ENCODE data around the gene PLA2G4A.
A peak's percentile ranks its signal among the peaks of the same experiment; 100 is the strongest.

The PLA2G4A gene

GRCh38 chr1:186896211-186896610 lies 67.5 kb downstream of the PLA2G4A start:
- DNase-seq (ENCODE audit: low spot score) = no peak
- 0 out of 3 replicates have a peak, but pooled peaks have one; percentile 41 for ATAC-seq (ENCODE audit: low read depth)
- Histone ChIP-seq H3K27ac (ENCODE audit: poor library complexity, severe bottlenecking) (no peak overlapping the region), H3K36me3 (ENCODE audit: low read depth) (no peaks in the 10 kb centered on the region), H3K4me3 (ENCODE audit: severe bottlenecking) (no peak overlapping the region), H3K27me3 (ENCODE audit: insufficient read depth, poor library complexity, severe bottlenecking) (no peaks in the 10 kb centered on the region), H3K9me3 (ENCODE audit: severe bottlenecking) (no peaks in the 10 kb centered on the region), H3K4me1 (ENCODE audit: insufficient read depth, poor library complexity, severe bottlenecking) (no peaks in the 10 kb centered on the region)
- TF ChIP-seq CTCF (IDR thresholded peaks at IDR 0.05; ENCODE audit: poor library complexity, severe bottlenecking) = no peak

GRCh38 chr1:186897008-186897407 lies 68.3 kb downstream of the PLA2G4A start:
- H3K27me3 ChIP-seq (ENCODE audit: insufficient read depth, poor library complexity, severe bottlenecking) = no peaks in the 10 kb centered on the region
- H3K9me3 ChIP-seq (ENCODE audit: severe bottlenecking) = no peaks in the 10 kb centered on the region
- no peak for TF ChIP-seq CTCF (IDR thresholded peaks at IDR 0.05; ENCODE audit: poor library complexity, severe bottlenecking)
- DNase-seq (ENCODE audit: low spot score) = no peak
- H3K36me3 ChIP-seq (ENCODE audit: low read depth) = no peaks in the 10 kb centered on the region
- ATAC-seq (ENCODE audit: low read depth) = no peak
- H3K4me3 ChIP-seq (ENCODE audit: severe bottlenecking) = no peak overlapping the region
- no peaks in the 10 kb centered on the region for H3K4me1 ChIP-seq (ENCODE audit: insufficient read depth, poor library complexity, severe bottlenecking)
- H3K27ac ChIP-seq (ENCODE audit: poor library complexity, severe bottlenecking) = no peak overlapping the region

DNA sequence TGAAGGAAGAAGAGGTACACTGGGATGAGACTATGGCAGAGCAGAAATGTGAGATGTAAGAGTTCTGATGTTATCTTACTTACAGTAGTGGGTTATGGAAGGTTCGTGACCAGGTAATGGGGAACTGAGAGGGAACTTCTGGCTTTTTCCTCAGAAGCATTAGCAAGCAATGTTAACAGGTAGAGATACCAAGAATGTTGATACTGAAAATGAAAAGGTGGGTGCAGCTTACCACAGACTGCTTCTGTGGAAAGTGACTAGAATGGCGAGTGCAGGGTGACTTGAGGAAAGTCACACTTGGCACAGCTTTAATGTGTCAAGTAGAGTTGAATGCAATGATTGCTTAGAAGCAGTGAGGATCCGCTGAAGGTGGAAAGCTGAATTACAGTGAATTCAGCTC lies 70.8 kb downstream of the PLA2G4A start:
- Histone ChIP-seq H3K36me3 (ENCODE audit: low read depth) (no peaks in the 10 kb centered on the region), H3K4me3 (ENCODE audit: severe bottlenecking) (no peak overlapping the region), H3K27me3 (ENCODE audit: insufficient read depth, poor library complexity, severe bottlenecking) (no peaks in the 10 kb centered on the region), H3K9me3 (ENCODE audit: severe bottlenecking) (no peaks in the 10 kb centered on the region), H3K4me1 (ENCODE audit: insufficient read depth, poor library complexity, severe bottlenecking) (no peaks in the 10 kb centered on the region), H3K27ac (ENCODE audit: poor library complexity, severe bottlenecking) (no peak overlapping the region)
- DNase-seq (ENCODE audit: low spot score) (no peak), ATAC-seq (ENCODE audit: low read depth) (no peak)
- no peak for TF ChIP-seq CTCF (IDR thresholded peaks at IDR 0.05; ENCODE audit: poor library complexity, severe bottlenecking)

DNA sequence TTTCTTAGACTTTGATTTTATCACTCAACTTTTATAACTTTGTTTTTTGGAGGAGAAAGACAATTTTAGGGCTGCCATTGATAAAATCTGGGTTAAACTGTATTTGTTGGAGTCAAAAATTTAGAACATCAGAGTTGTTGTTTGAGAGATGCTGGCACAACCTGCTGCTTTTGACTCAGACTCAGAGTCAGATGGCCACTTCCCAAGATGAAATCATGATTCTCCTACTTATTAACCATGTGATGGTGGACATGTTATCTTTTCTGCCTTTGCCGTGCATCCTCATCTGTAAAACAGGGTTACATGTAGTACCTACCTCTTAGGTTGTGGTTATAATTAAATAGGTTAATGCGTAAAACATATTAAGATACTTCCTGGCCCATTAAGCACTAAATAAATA lies 71.2 kb downstream of the PLA2G4A start:
- Histone ChIP-seq H3K4me3 (ENCODE audit: severe bottlenecking) (no peak overlapping the region), H3K27ac (ENCODE audit: poor library complexity, severe bottlenecking) (no peak overlapping the region), H3K9me3 (ENCODE audit: severe bottlenecking) (no peaks in the 10 kb centered on the region), H3K4me1 (ENCODE audit: insufficient read depth, poor library complexity, severe bottlenecking) (no peaks in the 10 kb centered on the region), H3K27me3 (ENCODE audit: insufficient read depth, poor library complexity, severe bottlenecking) (no peaks in the 10 kb centered on the region), H3K36me3 (ENCODE audit: low read depth) (no peaks in the 10 kb centered on the region)
- no peak for ATAC-seq (ENCODE audit: low read depth)
- DNase-seq (ENCODE audit: low spot score) = no peak
- TF ChIP-seq CTCF (IDR thresholded peaks at IDR 0.05; ENCODE audit: poor library complexity, severe bottlenecking) = no peak

DNA sequence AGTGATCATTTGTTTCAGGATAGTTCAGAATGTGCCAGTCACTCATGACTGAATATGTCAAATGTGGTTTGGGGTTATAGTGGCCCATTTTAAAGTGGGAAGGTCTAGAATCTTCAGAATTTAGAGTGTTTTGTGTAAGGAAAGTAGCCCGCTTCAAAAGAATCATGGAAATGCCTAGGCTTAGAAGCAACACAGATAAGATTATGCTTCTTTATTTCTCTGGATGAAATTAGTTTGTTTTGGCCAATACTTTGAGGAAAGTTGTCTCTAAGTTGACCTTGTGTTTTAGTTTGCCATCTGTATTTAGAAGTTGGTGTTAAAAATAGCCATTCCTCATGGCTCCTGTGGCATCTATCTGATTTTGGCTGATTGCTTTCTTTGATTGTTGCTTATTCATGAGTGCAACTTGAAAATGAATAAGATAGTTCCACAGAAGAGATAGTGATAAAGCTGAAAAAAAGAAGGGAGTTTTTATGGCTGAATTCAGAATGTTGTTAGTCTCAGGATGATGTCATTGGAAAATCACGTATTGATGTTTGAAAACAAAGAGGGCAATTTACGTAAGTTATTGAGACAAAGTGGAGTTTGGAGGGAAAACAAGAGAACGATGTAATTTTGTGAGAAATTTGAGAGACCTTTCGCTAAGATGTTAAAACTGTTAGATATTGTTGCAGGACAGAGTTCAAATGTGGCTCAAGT lies 71.9 kb downstream of the PLA2G4A start:
- no peak for TF ChIP-seq CTCF (IDR thresholded peaks at IDR 0.05; ENCODE audit: poor library complexity, severe bottlenecking)
- Histone ChIP-seq H3K4me3 (ENCODE audit: severe bottlenecking) (no peak overlapping the region), H3K36me3 (ENCODE audit: low read depth) (no peaks in the 10 kb centered on the region), H3K27ac (ENCODE audit: poor library complexity, severe bottlenecking) (no peak overlapping the region), H3K27me3 (ENCODE audit: insufficient read depth, poor library complexity, severe bottlenecking) (no peaks in the 10 kb centered on the region), H3K4me1 (ENCODE audit: insufficient read depth, poor library complexity, severe bottlenecking) (no peaks in the 10 kb centered on the region), H3K9me3 (ENCODE audit: severe bottlenecking) (no peaks in the 10 kb centered on the region)
- DNase-seq (ENCODE audit: low spot score) (no peak), ATAC-seq (ENCODE audit: low read depth) (no peak)
